HepG2 (cell line): ENCODE results near the gene MYO7B. TPM values are rescaled to one million over a fixed set of nuclear protein-coding genes. Genes with fewer than 3 reads are reported as not detected.

Experiments used
- ARHGAP35 ChIP-seq: sonication (generic); formaldehyde crosslinking; IDR thresholded peaks from 2 replicates; pipeline ENCODE4 v1.9.0; 2022; ENCODE audit warnings: mild to moderate bottlenecking, inconsistent platforms, moderate library complexity, missing genetic modification reagents, borderline replicate concordance
- ETV6 ChIP-seq: sonication (generic); formaldehyde crosslinking; conservative IDR thresholded peaks from 2 replicates; pipeline ENCODE4 v1.4.0; 2020; ENCODE audit warnings: missing genetic modification reagents
- FOXC1 ChIP-seq: sonication (generic); formaldehyde crosslinking; IDR thresholded peaks from 2 replicates; pipeline ENCODE4 v1.8.0; 2022; ENCODE audit warnings: mild to moderate bottlenecking, missing genetic modification reagents, borderline replicate concordance
- FOXM1 ChIP-seq: sonication (generic); formaldehyde crosslinking; IDR thresholded peaks from 2 replicates; pipeline ENCODE4 v1.5.0; 2020; ENCODE audit warnings: missing genetic modification reagents
- HNRNPK ChIP-seq: fragments of 200-400 bp; formaldehyde crosslinking; IDR thresholded peaks from 2 replicates; pipeline ENCODE4 v1.6.1; 2018; ENCODE audit warnings: low read length, low read depth, moderate library complexity, mild to moderate bottlenecking; ENCODE audit not compliant: poor library complexity, severe bottlenecking
- HNRNPL ChIP-seq: fragments of 200-400 bp; formaldehyde crosslinking; IDR thresholded peaks from 2 replicates; pipeline ENCODE4 v1.6.1; 2017; ENCODE audit warnings: mild to moderate bottlenecking, low read depth, low read length
- KDM5A ChIP-seq: fragments of 200-600 bp; sonication (generic); IDR thresholded peaks from 2 replicates; pipeline ENCODE4 v1.7.0; 2018; ENCODE audit warnings: antibody characterized with exemption, mild to moderate bottlenecking, low read length, borderline replicate concordance
- MBNL3 ChIP-seq: fragments of 250-450 bp; sonication (Bioruptor Pico); conservative IDR thresholded peaks from 2 replicates; pipeline ENCODE4 v1.8.0; 2022; ENCODE audit warnings: mild to moderate bottlenecking, inconsistent platforms
- NFATC3 ChIP-seq: sonication (generic); formaldehyde crosslinking; IDR thresholded peaks from 2 replicates; pipeline ENCODE4 v1.5.1; 2020; ENCODE audit warnings: mild to moderate bottlenecking, missing genetic modification reagents
- NFE2L1 ChIP-seq: sonication (generic); formaldehyde crosslinking; IDR thresholded peaks from 2 replicates; pipeline ENCODE4 v1.4.0; 2020; ENCODE audit warnings: missing genetic modification reagents, mild to moderate bottlenecking, borderline replicate concordance
- NR2F1 ChIP-seq, 2 experiments: fragments of 450-650 bp in 1 of 2; formaldehyde crosslinking in 1 of 2; IDR thresholded peaks; 2 replicates each; pipeline versions ENCODE4 v1.5.0 to v1.6.1; 2016 to 2020; ENCODE audit warnings: mild to moderate bottlenecking in 1 of 2, missing compliant biosample characterization in 1 of 2, missing genetic modification reagents in 1 of 2, moderate library complexity in 1 of 2
- PHF20 ChIP-seq: sonication (generic); formaldehyde crosslinking; IDR thresholded peaks from 2 replicates; pipeline ENCODE4 v1.5.0; 2020; ENCODE audit warnings: mild to moderate bottlenecking, missing genetic modification reagents
- POLR2AphosphoS2 ChIP-seq: IDR thresholded peaks from 2 replicates; pipeline ENCODE4 v1.6.1; 2011; ENCODE audit warnings: low read depth, low read length, improper control_type of control experiment
- RBAK ChIP-seq: sonication (generic); formaldehyde crosslinking; IDR thresholded peaks from 2 replicates; pipeline ENCODE4 v1.5.1; 2020; ENCODE audit warnings: mild to moderate bottlenecking, missing genetic modification reagents
- SMYD3 ChIP-seq: sonication (generic); formaldehyde crosslinking; IDR thresholded peaks from 2 replicates; pipeline ENCODE4 v1.8.1; 2023; ENCODE audit warnings: mild to moderate bottlenecking, missing genetic modification reagents
- SP2 ChIP-seq: sonication (generic); formaldehyde crosslinking; IDR thresholded peaks from 2 replicates; pipeline ENCODE4 v1.5.1; 2020; ENCODE audit warnings: mild to moderate bottlenecking, missing genetic modification reagents
- SRSF1 ChIP-seq: fragments of 200-400 bp; formaldehyde crosslinking; optimal IDR thresholded peaks from 2 replicates; pipeline ENCODE3; 2017; ENCODE audit warnings: mild to moderate bottlenecking, low read depth, low read length, moderate library complexity
- SSRP1 ChIP-seq: IDR thresholded peaks from 2 replicates; pipeline ENCODE4 v1.6.1; 2016; ENCODE audit warnings: control low read depth
- STAT5B ChIP-seq: sonication (generic); formaldehyde crosslinking; IDR thresholded peaks from 2 replicates; pipeline ENCODE4 v1.4.0; 2020; ENCODE audit warnings: missing genetic modification reagents
- ZKSCAN5 ChIP-seq: sonication (generic); formaldehyde crosslinking; IDR thresholded peaks from 2 replicates; pipeline ENCODE4 v1.5.1; 2020; ENCODE audit warnings: mild to moderate bottlenecking, missing genetic modification reagents
- ZNF343 ChIP-seq: sonication (generic); formaldehyde crosslinking; IDR thresholded peaks from 2 replicates; pipeline ENCODE4 v1.4.0; 2020; ENCODE audit warnings: mild to moderate bottlenecking, missing genetic modification reagents
- ZNF441 ChIP-seq: sonication (generic); formaldehyde crosslinking; IDR thresholded peaks from 2 replicates; pipeline ENCODE4 v1.7.0; 2021; ENCODE audit warnings: missing genetic modification reagents, borderline replicate concordance
- ZNF747 ChIP-seq: sonication (generic); formaldehyde crosslinking; IDR thresholded peaks from 2 replicates; pipeline ENCODE4 v1.8.1; 2023; ENCODE audit warnings: missing genetic modification reagents, mild to moderate bottlenecking, borderline replicate concordance
- ZNF891 ChIP-seq: sonication (generic); formaldehyde crosslinking; IDR thresholded peaks from 2 replicates; pipeline ENCODE4 v1.5.0; 2020; ENCODE audit warnings: mild to moderate bottlenecking, missing genetic modification reagents
- polyA plus RNA-seq, 8 experiments: library from polyadenylated mRNA; depleted of rRNA in 3 of 8; stranded (reverse) in 7 of 8; unstranded in 1 of 8; fragments of >200 nt; fragmentation: Illumina TruSeq in 4 of 8; extraction: Trizol in 4 of 8; gene quantifications; 2 replicates each; pipeline versions ENCODE4 v1.2.1 to v1.2.3, GENCODE V29; 2011 to 2016; ENCODE audit warnings: low read depth in 4 of 8, missing spikeins in 1 of 8, mixed read lengths in 1 of 8; ENCODE audit not compliant: insufficient read depth in 1 of 8
- total RNA-seq, 5 experiments: library from RNA; depleted of rRNA; stranded (reverse); fragments of >200 nt; fragmentation: Illumina TruSeq; extraction: Trizol; gene quantifications; 2 replicates each; pipeline ENCODE4 v1.2.3, GENCODE V29; 2016; ENCODE audit warnings: low read depth in 1 of 5
- TF ChIP-seq, protein P1 (sequence below): sonication (generic); formaldehyde crosslinking; IDR thresholded peaks from 2 replicates; pipeline ENCODE4 v1.5.1; 2020; ENCODE audit warnings: mild to moderate bottlenecking, missing genetic modification reagents, borderline replicate concordance

Gene MYO7B
- total and polyA plus RNA-seq, 2 of the 13 experiments (the other 11 are each of a cell fraction or from before 2014, with no cell fraction given), result not detected

DNA sequence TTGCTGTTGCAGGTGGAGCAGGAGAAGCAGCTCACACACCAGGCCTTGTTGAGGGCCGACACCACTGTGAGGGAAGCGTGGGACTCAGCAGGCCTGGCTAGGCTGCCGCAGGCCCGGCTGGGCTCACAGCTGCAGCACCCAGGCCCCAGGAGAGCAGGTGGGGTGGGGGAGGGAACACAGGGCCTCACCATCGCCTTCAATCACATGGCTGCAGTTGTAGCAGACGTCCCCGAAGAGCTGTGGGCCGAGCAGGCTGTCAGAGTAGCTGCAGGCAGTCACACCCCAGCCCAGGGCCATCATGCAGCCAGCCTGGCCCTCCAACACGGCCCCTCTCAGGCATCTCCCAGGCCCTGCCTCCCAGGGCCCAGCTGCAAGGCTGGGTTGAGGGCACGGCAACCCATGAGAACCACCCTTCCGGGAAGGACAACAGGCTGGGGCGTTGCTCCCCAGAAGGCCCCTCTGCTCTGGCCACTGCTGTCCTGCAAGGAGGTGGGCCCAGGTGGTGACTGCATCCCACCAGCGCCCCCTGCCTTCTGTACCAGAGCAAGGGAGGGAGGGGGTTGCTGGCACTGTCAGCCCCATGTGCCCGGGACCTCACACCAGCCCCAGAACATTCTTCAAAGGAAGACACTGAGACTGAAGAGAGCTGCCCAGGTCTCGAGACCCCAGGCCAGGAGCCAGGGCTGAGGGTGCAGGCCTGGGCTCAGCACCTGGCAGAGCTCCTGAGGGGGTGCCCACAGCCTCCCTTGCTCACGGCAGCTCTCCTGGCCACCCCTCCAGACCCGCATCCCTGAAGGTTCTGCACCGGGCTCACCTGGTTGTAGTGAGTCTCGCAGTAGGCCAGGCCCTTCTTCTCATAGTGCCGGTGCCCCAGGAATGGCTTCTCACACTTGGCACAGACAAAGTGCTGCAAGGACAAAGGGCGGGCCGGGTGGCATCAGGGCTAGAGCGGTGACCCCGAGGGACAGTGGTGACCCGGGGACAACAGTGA, 104.9 kb downstream of the MYO7B start (continued):
- TF ChIP-seq, protein P1, sequence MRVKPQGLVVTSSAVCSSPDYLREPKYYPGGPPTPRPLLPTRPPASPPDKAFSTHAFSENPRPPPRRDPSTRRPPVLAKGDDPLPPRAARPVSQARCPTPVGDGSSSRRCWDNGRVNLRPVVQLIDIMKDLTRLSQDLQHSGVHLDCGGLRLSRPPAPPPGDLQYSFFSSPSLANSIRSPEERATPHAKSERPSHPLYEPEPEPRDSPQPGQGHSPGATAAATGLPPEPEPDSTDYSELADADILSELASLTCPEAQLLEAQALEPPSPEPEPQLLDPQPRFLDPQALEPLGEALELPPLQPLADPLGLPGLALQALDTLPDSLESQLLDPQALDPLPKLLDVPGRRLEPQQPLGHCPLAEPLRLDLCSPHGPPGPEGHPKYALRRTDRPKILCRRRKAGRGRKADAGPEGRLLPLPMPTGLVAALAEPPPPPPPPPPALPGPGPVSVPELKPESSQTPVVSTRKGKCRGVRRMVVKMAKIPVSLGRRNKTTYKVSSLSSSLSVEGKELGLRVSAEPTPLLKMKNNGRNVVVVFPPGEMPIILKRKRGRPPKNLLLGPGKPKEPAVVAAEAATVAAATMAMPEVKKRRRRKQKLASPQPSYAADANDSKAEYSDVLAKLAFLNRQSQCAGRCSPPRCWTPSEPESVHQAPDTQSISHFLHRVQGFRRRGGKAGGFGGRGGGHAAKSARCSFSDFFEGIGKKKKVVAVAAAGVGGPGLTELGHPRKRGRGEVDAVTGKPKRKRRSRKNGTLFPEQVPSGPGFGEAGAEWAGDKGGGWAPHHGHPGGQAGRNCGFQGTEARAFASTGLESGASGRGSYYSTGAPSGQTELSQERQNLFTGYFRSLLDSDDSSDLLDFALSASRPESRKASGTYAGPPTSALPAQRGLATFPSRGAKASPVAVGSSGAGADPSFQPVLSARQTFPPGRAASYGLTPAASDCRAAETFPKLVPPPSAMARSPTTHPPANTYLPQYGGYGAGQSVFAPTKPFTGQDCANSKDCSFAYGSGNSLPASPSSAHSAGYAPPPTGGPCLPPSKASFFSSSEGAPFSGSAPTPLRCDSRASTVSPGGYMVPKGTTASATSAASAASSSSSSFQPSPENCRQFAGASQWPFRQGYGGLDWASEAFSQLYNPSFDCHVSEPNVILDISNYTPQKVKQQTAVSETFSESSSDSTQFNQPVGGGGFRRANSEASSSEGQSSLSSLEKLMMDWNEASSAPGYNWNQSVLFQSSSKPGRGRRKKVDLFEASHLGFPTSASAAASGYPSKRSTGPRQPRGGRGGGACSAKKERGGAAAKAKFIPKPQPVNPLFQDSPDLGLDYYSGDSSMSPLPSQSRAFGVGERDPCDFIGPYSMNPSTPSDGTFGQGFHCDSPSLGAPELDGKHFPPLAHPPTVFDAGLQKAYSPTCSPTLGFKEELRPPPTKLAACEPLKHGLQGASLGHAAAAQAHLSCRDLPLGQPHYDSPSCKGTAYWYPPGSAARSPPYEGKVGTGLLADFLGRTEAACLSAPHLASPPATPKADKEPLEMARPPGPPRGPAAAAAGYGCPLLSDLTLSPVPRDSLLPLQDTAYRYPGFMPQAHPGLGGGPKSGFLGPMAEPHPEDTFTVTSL (CRISPR knock-in tag), result no peak
- TF ChIP-seq ZNF891 (CRISPR knock-in tag) (0 out of 2 replicates have a peak, but pooled peaks have one; percentile 15), SSRP1 (CRISPR knock-in tag) (no peak), ZNF343 (CRISPR knock-in tag) (no peak), NFE2L1 (CRISPR knock-in tag) (no peak), HNRNPK (no peak), POLR2AphosphoS2 (no peak), ETV6 (CRISPR knock-in tag) (no peak), KDM5A (no peak), STAT5B (CRISPR knock-in tag) (no peak), NR2F1 (CRISPR knock-in tag; IDR thresholded peaks at IDR 0.05) (no peak), NFATC3 (CRISPR knock-in tag) (no peak), PHF20 (CRISPR knock-in tag) (peak; percentile 47; the same call in 1 of the 2 replicates), HNRNPL (peak; percentile 92), SRSF1 (no peak), RBAK (CRISPR knock-in tag) (no peak; the same call in 1 of the 2 replicates), FOXC1 (CRISPR knock-in tag) (peak; percentile 86), SMYD3 (CRISPR knock-in tag) (no peak), SP2 (no peak), MBNL3 (CRISPR knock-in tag) (no peak), FOXM1 (CRISPR knock-in tag) (no peak), ZNF747 (CRISPR knock-in tag) (no peak), ZKSCAN5 (CRISPR knock-in tag) (no peak), ARHGAP35 (CRISPR knock-in tag) (no peak; the same call in 1 of the 2 replicates), ZNF441 (CRISPR knock-in tag) (no peak)
